ENCODE data around the gene SLC38A3.
"Not testable (repeated sequence)": the region's sequence is repeated elsewhere in the genome, so short reads cannot be mapped to it uniquely, and the experiment has no call there.

- TF ChIP-seq, protein P1, sequence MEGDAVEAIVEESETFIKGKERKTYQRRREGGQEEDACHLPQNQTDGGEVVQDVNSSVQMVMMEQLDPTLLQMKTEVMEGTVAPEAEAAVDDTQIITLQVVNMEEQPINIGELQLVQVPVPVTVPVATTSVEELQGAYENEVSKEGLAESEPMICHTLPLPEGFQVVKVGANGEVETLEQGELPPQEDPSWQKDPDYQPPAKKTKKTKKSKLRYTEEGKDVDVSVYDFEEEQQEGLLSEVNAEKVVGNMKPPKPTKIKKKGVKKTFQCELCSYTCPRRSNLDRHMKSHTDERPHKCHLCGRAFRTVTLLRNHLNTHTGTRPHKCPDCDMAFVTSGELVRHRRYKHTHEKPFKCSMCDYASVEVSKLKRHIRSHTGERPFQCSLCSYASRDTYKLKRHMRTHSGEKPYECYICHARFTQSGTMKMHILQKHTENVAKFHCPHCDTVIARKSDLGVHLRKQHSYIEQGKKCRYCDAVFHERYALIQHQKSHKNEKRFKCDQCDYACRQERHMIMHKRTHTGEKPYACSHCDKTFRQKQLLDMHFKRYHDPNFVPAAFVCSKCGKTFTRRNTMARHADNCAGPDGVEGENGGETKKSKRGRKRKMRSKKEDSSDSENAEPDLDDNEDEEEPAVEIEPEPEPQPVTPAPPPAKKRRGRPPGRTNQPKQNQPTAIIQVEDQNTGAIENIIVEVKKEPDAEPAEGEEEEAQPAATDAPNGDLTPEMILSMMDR (IDR thresholded peaks at IDR 0.05) = not testable (repeated sequence)
- not testable (repeated sequence) for TF ChIP-seq POLR2A (IDR thresholded peaks at IDR 0.05)
Observed at GRCh38 chr3:50228184-50228763, 23.2 kb downstream of the SLC38A3 start.

Data from Peyer's patch (tissue), 4 donors.